ENCODE results near the gene NYNRIN. TPM values are rescaled to one million over a fixed set of nuclear protein-coding genes. Genes with fewer than 3 reads are reported as not detected.

The NYNRIN gene
- total RNA-seq, 1 experiment from 2014 or later = 18.7 TPM

DNA sequence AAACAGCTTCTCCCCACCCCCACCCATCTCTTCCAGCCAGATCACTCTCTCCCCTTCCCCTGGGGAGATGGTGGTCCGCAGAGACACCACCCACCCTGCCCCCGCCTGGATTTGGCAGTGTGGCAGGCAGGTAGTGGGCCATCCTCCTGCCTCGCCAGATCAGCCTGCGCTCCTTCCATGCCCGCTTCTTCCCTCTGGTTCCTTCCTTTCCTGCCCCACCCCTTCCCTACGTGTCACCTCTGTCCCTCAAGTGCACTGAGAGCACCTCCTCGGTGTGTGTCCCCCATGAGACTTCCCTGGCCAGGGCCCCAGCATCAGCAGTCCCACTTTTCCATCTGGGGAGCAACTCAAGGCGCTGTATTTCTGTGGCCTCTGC is 632 bp downstream of the NYNRIN start:
- H3T11ph ChIP-seq (ENCODE audit: low read length) = no peak overlapping the region
- peak overlapping the region; percentile 79 to 89 for H3K4me3 Mint-ChIP-seq
- no peak for DNase-seq

More for the DNA sequence above, 632 bp downstream of the NYNRIN start:
- Histone ChIP-seq H4K20me1 (ENCODE audit: control insufficient read depth, insufficient read depth, insufficient read length) (no peaks in the 10 kb centered on the region), H3K27ac (ENCODE audit: insufficient read length, low read depth, low read length) (no peak overlapping the region), H3K56ac (ENCODE audit: insufficient read length, low read depth, low read length) (no peak overlapping the region), H2BK120ac (ENCODE audit: low read depth, low read length, poor library complexity, severe bottlenecking) (no peak overlapping the region), H3K23ac (ENCODE audit: insufficient read length, low read depth, low read length) (no peak overlapping the region), H3K18ac (ENCODE audit: insufficient read length, low read depth, low read length) (no peak overlapping the region), H3K79me2 (ENCODE audit: insufficient read depth, low read length) (no peaks in the 10 kb centered on the region), H4K8ac (replicated peaks; ENCODE audit: insufficient read length, low read depth, low read length) (no peak overlapping the region), H2BK20ac (ENCODE audit: low read depth, low read length, poor library complexity, severe bottlenecking) (no peak overlapping the region), H3K9me3 (ENCODE audit: control insufficient read depth, low read depth, low read length) (no peaks in the 10 kb centered on the region), H3K23me2 (ENCODE audit: insufficient read length, low read depth, low read length, poor library complexity, severe bottlenecking) (peaks cover 5% of the 10 kb centered on the region), H2AK5ac (ENCODE audit: insufficient read length, low read length) (no peak overlapping the region), H2AFZ (ENCODE audit: low read length) (no peak overlapping the region), H2BK5ac (ENCODE audit: insufficient read length, low read length) (no peak overlapping the region), H4K5ac (ENCODE audit: insufficient read length, low read depth, low read length) (no peak overlapping the region), H3K4ac (ENCODE audit: low read depth, low read length) (no peak overlapping the region), H3K27me3 (ENCODE audit: insufficient read depth, low read length) (no peaks in the 10 kb centered on the region), H3K14ac (ENCODE audit: insufficient read depth, low read length) (no peak overlapping the region; the same call in 1 of the 2 replicates), H3K79me1 (ENCODE audit: insufficient read depth, low read depth, low read length, poor library complexity, severe bottlenecking) (no peaks in the 10 kb centered on the region), H4K91ac (ENCODE audit: insufficient read length, low read depth, low read length) (no peak overlapping the region), H3K4me2 (ENCODE audit: insufficient read depth, insufficient read length, low read length) (peak overlapping the region; percentile 65), H2BK15ac (ENCODE audit: low read depth, low read length) (no peak overlapping the region), H2BK12ac (ENCODE audit: insufficient read length, low read depth, low read length) (no peak overlapping the region), H3K9ac (ENCODE audit: extremely low read depth, insufficient read length, low read length) (peak overlapping the region; percentile 26), H3K4me1 (ENCODE audit: insufficient read depth, low read length) (no peaks in the 10 kb centered on the region; the same call in 1 of the 2 replicates)
- Mint-ChIP-seq H3K27ac (peak overlapping the region in 1 of 3 experiments; percentile 60; a peak in 1 of 7 replicates), H3K4me1 (peaks cover 54 to 60% of the 10 kb centered on the region in 2 experiments), H3K36me3 (ENCODE audit: insufficient read depth in 1 of 3, low read depth in 3 of 3) (0 out of 7 replicates have a peak, but pooled peaks cover 0 to 5% (median 0%) of the 10 kb centered on the region in 3 experiments), H3K27me3 (ENCODE audit: low read depth) (peaks cover 17% of the 10 kb centered on the region), H3K9me3 (no peaks in the 10 kb centered on the region)
- no CpG with 5 or more reads among the region's 8 CpGs for WGBS (ENCODE audit: extremely low coverage, insufficient read length, low lambda C conversion rate)
- TF ChIP-seq, protein P1, sequence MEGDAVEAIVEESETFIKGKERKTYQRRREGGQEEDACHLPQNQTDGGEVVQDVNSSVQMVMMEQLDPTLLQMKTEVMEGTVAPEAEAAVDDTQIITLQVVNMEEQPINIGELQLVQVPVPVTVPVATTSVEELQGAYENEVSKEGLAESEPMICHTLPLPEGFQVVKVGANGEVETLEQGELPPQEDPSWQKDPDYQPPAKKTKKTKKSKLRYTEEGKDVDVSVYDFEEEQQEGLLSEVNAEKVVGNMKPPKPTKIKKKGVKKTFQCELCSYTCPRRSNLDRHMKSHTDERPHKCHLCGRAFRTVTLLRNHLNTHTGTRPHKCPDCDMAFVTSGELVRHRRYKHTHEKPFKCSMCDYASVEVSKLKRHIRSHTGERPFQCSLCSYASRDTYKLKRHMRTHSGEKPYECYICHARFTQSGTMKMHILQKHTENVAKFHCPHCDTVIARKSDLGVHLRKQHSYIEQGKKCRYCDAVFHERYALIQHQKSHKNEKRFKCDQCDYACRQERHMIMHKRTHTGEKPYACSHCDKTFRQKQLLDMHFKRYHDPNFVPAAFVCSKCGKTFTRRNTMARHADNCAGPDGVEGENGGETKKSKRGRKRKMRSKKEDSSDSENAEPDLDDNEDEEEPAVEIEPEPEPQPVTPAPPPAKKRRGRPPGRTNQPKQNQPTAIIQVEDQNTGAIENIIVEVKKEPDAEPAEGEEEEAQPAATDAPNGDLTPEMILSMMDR (conservative IDR thresholded peaks at IDR 0.05) = no peak
